Measurements from ENCODE around the gene KDM4C.
"Not testable (repeated sequence)": the region's sequence is repeated elsewhere in the genome, so short reads cannot be mapped to it uniquely, and the experiment has no call there.

DNA sequence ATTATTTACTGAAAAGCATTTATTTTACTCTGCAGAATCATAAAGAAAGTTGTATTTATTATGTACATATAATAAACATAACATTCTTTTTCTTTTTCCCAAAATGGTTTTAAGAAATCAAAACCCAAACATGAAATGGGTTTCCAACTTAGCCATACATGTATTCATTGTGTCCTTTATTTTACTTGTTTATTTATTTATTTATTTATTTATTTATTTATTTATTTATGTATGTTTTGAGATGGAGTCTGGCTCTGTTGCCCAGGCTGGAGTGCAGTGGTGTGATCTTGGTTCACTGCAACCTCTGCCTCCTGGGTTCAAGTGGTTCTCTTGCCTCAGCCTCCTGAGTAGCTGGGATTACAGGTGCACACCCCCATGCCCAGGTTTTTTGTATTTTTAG is 273.2 kb downstream of the KDM4C start:
- TF ChIP-seq POLR2A (IDR thresholded peaks at IDR 0.05; ENCODE audit: control extremely low read depth in 1 of 2, low read depth in 2 of 2, low read length in 2 of 2); KDM1A (IDR thresholded peaks at IDR 0.05; ENCODE audit: borderline replicate concordance, low read length); EP300 (IDR thresholded peaks at IDR 0.05; ENCODE audit: borderline replicate concordance in 1 of 2, low read depth in 2 of 2, low read length in 2 of 2); EZH2 (IDR thresholded peaks at IDR 0.05; ENCODE audit: low read depth, low read length, severe bottlenecking): not testable (repeated sequence)
- TF ChIP-seq, protein P1, sequence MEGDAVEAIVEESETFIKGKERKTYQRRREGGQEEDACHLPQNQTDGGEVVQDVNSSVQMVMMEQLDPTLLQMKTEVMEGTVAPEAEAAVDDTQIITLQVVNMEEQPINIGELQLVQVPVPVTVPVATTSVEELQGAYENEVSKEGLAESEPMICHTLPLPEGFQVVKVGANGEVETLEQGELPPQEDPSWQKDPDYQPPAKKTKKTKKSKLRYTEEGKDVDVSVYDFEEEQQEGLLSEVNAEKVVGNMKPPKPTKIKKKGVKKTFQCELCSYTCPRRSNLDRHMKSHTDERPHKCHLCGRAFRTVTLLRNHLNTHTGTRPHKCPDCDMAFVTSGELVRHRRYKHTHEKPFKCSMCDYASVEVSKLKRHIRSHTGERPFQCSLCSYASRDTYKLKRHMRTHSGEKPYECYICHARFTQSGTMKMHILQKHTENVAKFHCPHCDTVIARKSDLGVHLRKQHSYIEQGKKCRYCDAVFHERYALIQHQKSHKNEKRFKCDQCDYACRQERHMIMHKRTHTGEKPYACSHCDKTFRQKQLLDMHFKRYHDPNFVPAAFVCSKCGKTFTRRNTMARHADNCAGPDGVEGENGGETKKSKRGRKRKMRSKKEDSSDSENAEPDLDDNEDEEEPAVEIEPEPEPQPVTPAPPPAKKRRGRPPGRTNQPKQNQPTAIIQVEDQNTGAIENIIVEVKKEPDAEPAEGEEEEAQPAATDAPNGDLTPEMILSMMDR (IDR thresholded peaks at IDR 0.05; ENCODE audit: control extremely low read depth in 1 of 3, insufficient read depth in 1 of 3, low read depth in 1 of 3, low read length in 3 of 3) = not testable (repeated sequence)

Data from H1 (cell line).